ENCODE measurements around the gene ACO1. TPM values are rescaled to one million over a fixed set of nuclear protein-coding genes. Genes with fewer than 3 reads are reported as not detected.

The ACO1 gene
- total and polyA plus RNA-seq, 4 donors: 41.3 to 78.5 (median 59.5) TPM

GRCh38 chr9:32423371-32423770 lies 38.9 kb downstream of the ACO1 start:
- whole genome bisulfite sequencing: 96% methylated on average over 4 of the region's 4 CpGs
- no peak overlapping the region for H3K4me3 ChIP-seq (ENCODE audit: low read depth in 1 of 3, low read length in 3 of 3)
- H3K36me3 ChIP-seq (ENCODE audit: control insufficient read depth in 4 of 4, insufficient read depth in 3 of 4, low read depth in 1 of 4, low read length in 3 of 4): peaks cover 3 to 38% (median 24%) of the 10 kb centered on the region in 4 donors

GRCh38 chr9:32424616-32425015 lies 40.2 kb downstream of the ACO1 start:
- Histone ChIP-seq H3K27ac (ENCODE audit: low read depth in 1 of 2, low read length in 2 of 2) (peak overlapping the region; percentile 32 to 53), H3K27me3 (ENCODE audit: control insufficient read depth in 4 of 4, insufficient read depth in 4 of 4, low read length in 3 of 4) (no peaks in the 10 kb centered on the region), H3K36me3 (ENCODE audit: control insufficient read depth in 4 of 4, insufficient read depth in 3 of 4, low read depth in 1 of 4, low read length in 3 of 4) (peaks cover 4 to 33% (median 17%) of the 10 kb centered on the region in 4 donors), H3K9me3 (ENCODE audit: control insufficient read depth in 4 of 4, low read length in 3 of 4) (no peaks in the 10 kb centered on the region), H3K4me3 (ENCODE audit: low read depth in 1 of 3, low read length in 3 of 3) (no peak overlapping the region), H3K4me1 (ENCODE audit: control insufficient read depth in 4 of 4, insufficient read depth in 4 of 4, low read length in 3 of 4) (peaks cover 3 to 43% (median 25%) of the 10 kb centered on the region in 4 donors), H3K9ac (ENCODE audit: low read depth in 1 of 2, low read length in 2 of 2) (no peak overlapping the region)
- DNase-seq (ENCODE audit: low spot score): no peak
- TF ChIP-seq RAD21 (IDR thresholded peaks at IDR 0.05) (no peak), JUND (IDR thresholded peaks at IDR 0.05) (no peak), NR2F2 (IDR thresholded peaks at IDR 0.05) (no peak), HNF4G (IDR thresholded peaks at IDR 0.05) (no peak), RXRA (IDR thresholded peaks at IDR 0.05) (no peak), HNF4A (conservative IDR thresholded peaks at IDR 0.05) (no peak), SP1 (IDR thresholded peaks at IDR 0.05) (no peak), EGR1 (IDR thresholded peaks at IDR 0.05; ENCODE audit: low read depth in 2 of 2) (no peak), TAF1 (conservative IDR thresholded peaks at IDR 0.05) (no peak), GABPA (IDR thresholded peaks at IDR 0.05 in 1 of 2, conservative IDR thresholded peaks at IDR 0.05 in 1 of 2) (no peak), CTCF (IDR thresholded peaks at IDR 0.05; ENCODE audit: low read depth, low read length, missing input control) (no peak), ZBTB33 (IDR thresholded peaks at IDR 0.05) (no peak), YY1 (IDR thresholded peaks at IDR 0.05) (no peak)
- WGBS: 83% methylated on average over 6 of the region's 6 CpGs

More at GRCh38 chr9:32423371-32423770, 38.9 kb downstream of the ACO1 start:
- Histone ChIP-seq H3K27ac (ENCODE audit: low read depth in 1 of 2, low read length in 2 of 2) (no peak overlapping the region), H3K27me3 (ENCODE audit: control insufficient read depth in 4 of 4, insufficient read depth in 4 of 4, low read length in 3 of 4) (no peaks in the 10 kb centered on the region), H3K9ac (ENCODE audit: low read depth in 1 of 2, low read length in 2 of 2) (no peak overlapping the region), H3K4me1 (ENCODE audit: control insufficient read depth in 4 of 4, insufficient read depth in 4 of 4, low read length in 3 of 4) (peaks cover 3 to 43% (median 25%) of the 10 kb centered on the region in 4 donors), H3K9me3 (ENCODE audit: control insufficient read depth in 4 of 4, low read length in 3 of 4) (no peaks in the 10 kb centered on the region)
- no peak for DNase-seq (ENCODE audit: low spot score)
- TF ChIP-seq HNF4A (conservative IDR thresholded peaks at IDR 0.05) (no peak), RAD21 (IDR thresholded peaks at IDR 0.05) (no peak), GABPA (IDR thresholded peaks at IDR 0.05 in 1 of 2, conservative IDR thresholded peaks at IDR 0.05 in 1 of 2) (no peak), FOXA2 (IDR thresholded peaks at IDR 0.05) (no peak), FOXA1 (IDR thresholded peaks at IDR 0.05) (no peak), RXRA (IDR thresholded peaks at IDR 0.05) (no peak), ZBTB33 (IDR thresholded peaks at IDR 0.05) (no peak), HNF4G (IDR thresholded peaks at IDR 0.05) (no peak), YY1 (IDR thresholded peaks at IDR 0.05) (no peak)
- TF ChIP-seq, protein P1, sequence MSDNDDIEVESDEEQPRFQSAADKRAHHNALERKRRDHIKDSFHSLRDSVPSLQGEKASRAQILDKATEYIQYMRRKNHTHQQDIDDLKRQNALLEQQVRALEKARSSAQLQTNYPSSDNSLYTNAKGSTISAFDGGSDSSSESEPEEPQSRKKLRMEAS (IDR thresholded peaks at IDR 0.05): no peak

Measured in liver (tissue), 9 donors.